Keratinocyte (primary cell): ENCODE results near the gene BBS9. TPM values are rescaled to one million over a fixed set of nuclear protein-coding genes. Genes with fewer than 3 reads are reported as not detected.

ENCODE experiments used
- DNase-seq: peaks from one replicate; pipeline ENCODE4 v3.0.0-alpha.2; 2011; ENCODE audit warnings: low read depth, missing footprints, low spot score
- FAIRE-seq: peaks from 2 replicates; lab custom pipeline; 2011; peaks lifted over from hg19 to GRCh38; lab: Jason Lieb, UNC
- H2AFZ ChIP-seq: 2 replicates; pipeline ENCODE4 v1.6.0; 2012; ENCODE audit warnings: low read length, control low read depth, inconsistent platforms; ENCODE audit not compliant: control insufficient read depth
- H3K27ac ChIP-seq: 2 replicates; pipeline ENCODE4 v1.5.1; 2011; ENCODE audit warnings: low read length; ENCODE audit not compliant: control insufficient read depth, insufficient read depth
- H3K27me3 ChIP-seq: 3 replicates; pipeline ENCODE4 v1.6.0; 2011; ENCODE audit warnings: low read length; ENCODE audit not compliant: control insufficient read depth, insufficient read depth; ENCODE audit errors: extremely low read depth
- H3K36me3 ChIP-seq, 2 experiments: 2 replicates in 1 of 2; 3 replicates in 1 of 2; pipeline ENCODE4 v1.5.1; 2011; ENCODE audit warnings: low read length in 2 of 2, mild to moderate bottlenecking in 1 of 2; ENCODE audit not compliant: control insufficient read depth in 2 of 2, insufficient read depth in 2 of 2; ENCODE audit errors: extremely low read depth in 1 of 2
- H3K4me1 ChIP-seq: 3 replicates; pipeline ENCODE4 v1.5.1; 2011; ENCODE audit warnings: low read length; ENCODE audit not compliant: control insufficient read depth, insufficient read depth; ENCODE audit errors: extremely low read depth
- H3K4me2 ChIP-seq: 3 replicates; pipeline ENCODE4 v1.6.0; 2011; ENCODE audit warnings: low read depth, low read length; ENCODE audit not compliant: control insufficient read depth, insufficient read depth; ENCODE audit errors: extremely low read depth
- H3K4me3 ChIP-seq, 3 experiments: fragments of 200-600 bp in 1 of 3; sonication (generic) in 1 of 3; 2 replicates in 2 of 3; 3 replicates in 1 of 3; pipeline ENCODE4 v1.5.1; 2011 to 2016; ENCODE audit warnings: low read length in 3 of 3, mild to moderate bottlenecking in 3 of 3, control low read depth in 2 of 3, inconsistent platforms in 1 of 3, low read depth in 1 of 3, mixed read lengths in 1 of 3, mixed run types in 1 of 3, moderate library complexity in 1 of 3; ENCODE audit not compliant: control insufficient read depth in 2 of 3, insufficient read depth in 2 of 3; ENCODE audit errors: extremely low read depth in 1 of 3
- H3K79me2 ChIP-seq: 2 replicates; pipeline ENCODE4 v1.6.0; 2012; ENCODE audit warnings: low read length; ENCODE audit not compliant: control insufficient read depth, insufficient read depth
- H3K9ac ChIP-seq: 3 replicates; pipeline ENCODE4 v1.6.0; 2011; ENCODE audit warnings: low read length; ENCODE audit not compliant: control insufficient read depth, insufficient read depth; ENCODE audit errors: extremely low read depth
- H3K9me1 ChIP-seq: 3 replicates; pipeline ENCODE4 v1.6.0; 2011; ENCODE audit warnings: low read length; ENCODE audit not compliant: control insufficient read depth, insufficient read depth; ENCODE audit errors: extremely low read depth
- H3K9me3 ChIP-seq: 2 replicates; pipeline ENCODE4 v1.5.1; 2012; ENCODE audit warnings: low read depth, low read length; ENCODE audit not compliant: control insufficient read depth
- H4K20me1 ChIP-seq: 3 replicates; pipeline ENCODE4 v1.6.0; 2011; ENCODE audit warnings: low read length; ENCODE audit not compliant: control insufficient read depth, insufficient read depth; ENCODE audit errors: extremely low read depth
- EZH2 ChIP-seq: IDR thresholded peaks from one replicate; pipeline ENCODE4 v1.6.1; 2012; ENCODE audit warnings: inconsistent platforms, mild to moderate bottlenecking, low read length, moderate library complexity
- dilution Hi-C: fragments of 300-500 bp; cut with MboI; formaldehyde crosslinking; loops from one replicate; pipeline ENCODE4 v1.7.0; 2020; ENCODE audit warnings: low sequenced_read_pairs; ENCODE audit not compliant: extremely low pct_ligation_motif_present
- polyA plus RNA-seq, 5 experiments: library from polyadenylated mRNA; depleted of rRNA in 3 of 5; stranded (reverse) in 3 of 5; stranded (forward) in 1 of 5; unstranded in 1 of 5; fragments of >200 nt; gene quantifications; 1 replicate in 1 of 5; 2 replicates in 3 of 5; 3 replicates in 1 of 5; pipeline versions ENCODE4 v1.2.1 to v1.2.3, GENCODE V29; 2011 to 2012; ENCODE audit warnings: missing spikeins in 2 of 5, low read depth in 1 of 5, low replicate concordance in 1 of 5
- TF ChIP-seq, protein P1 (sequence below), 3 experiments: IDR thresholded peaks in 1 of 3; conservative IDR thresholded peaks in 1 of 3; optimal IDR thresholded peaks in 1 of 3; 2 replicates in 2 of 3; 3 replicates in 1 of 3; pipeline versions ENCODE3 to v1.5.1; 2011; ENCODE audit warnings: low read length in 3 of 3, mild to moderate bottlenecking in 3 of 3, moderate library complexity in 2 of 3, control low read depth in 1 of 3, inconsistent platforms in 1 of 3; ENCODE audit not compliant: insufficient read depth in 2 of 3; ENCODE audit errors: extremely low read depth in 1 of 3

Gene BBS9
- polyA plus RNA-seq, 1 donor (not counting 4 experiments of a cell fraction or from before 2014, with no cell fraction given), result 7.6 TPM

DNA sequence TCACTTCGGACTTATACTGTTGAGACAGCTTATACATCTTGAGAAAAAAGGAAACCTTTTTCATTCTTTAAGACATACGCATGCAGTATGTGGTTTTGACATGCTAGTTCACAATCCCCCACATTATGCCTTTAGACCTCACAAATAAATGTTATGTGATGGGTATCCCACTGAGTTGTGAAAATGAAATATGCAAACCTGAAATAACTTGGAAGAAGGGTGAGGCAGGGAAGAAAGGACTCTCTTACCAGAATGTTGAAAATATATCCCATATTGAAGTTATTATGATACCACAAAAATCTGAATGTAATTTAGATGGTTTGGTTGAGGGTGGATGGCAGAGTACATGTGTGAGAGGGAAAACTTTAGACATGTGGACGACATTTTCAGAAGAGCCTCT is 379.8 kb downstream of the BBS9 start:
- H3K27ac ChIP-seq, result no peak overlapping the region
- no peaks in the 10 kb centered on the region for H3K9me1 ChIP-seq
- no peak overlapping the region for H3K9ac ChIP-seq
- no peaks in the 10 kb centered on the region for H3K79me2 ChIP-seq
- no peak overlapping the region for H3K4me3 ChIP-seq
- FAIRE-seq (no peak), DNase-seq (no peak)
- no peaks in the 10 kb centered on the region for H4K20me1 ChIP-seq
- TF ChIP-seq, protein P1, sequence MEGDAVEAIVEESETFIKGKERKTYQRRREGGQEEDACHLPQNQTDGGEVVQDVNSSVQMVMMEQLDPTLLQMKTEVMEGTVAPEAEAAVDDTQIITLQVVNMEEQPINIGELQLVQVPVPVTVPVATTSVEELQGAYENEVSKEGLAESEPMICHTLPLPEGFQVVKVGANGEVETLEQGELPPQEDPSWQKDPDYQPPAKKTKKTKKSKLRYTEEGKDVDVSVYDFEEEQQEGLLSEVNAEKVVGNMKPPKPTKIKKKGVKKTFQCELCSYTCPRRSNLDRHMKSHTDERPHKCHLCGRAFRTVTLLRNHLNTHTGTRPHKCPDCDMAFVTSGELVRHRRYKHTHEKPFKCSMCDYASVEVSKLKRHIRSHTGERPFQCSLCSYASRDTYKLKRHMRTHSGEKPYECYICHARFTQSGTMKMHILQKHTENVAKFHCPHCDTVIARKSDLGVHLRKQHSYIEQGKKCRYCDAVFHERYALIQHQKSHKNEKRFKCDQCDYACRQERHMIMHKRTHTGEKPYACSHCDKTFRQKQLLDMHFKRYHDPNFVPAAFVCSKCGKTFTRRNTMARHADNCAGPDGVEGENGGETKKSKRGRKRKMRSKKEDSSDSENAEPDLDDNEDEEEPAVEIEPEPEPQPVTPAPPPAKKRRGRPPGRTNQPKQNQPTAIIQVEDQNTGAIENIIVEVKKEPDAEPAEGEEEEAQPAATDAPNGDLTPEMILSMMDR (optimal IDR thresholded peaks at IDR 0.05 in 1 of 3, IDR thresholded peaks at IDR 0.05 in 1 of 3, conservative IDR thresholded peaks at IDR 0.05 in 1 of 3; ENCODE audit: extremely low read depth in 1 of 3, insufficient read depth in 2 of 3, low read length in 3 of 3), result no peak
- TF ChIP-seq EZH2, result no peak
- no peaks in the 10 kb centered on the region for H3K9me3 ChIP-seq
- H3K36me3 ChIP-seq, result no peaks in the 10 kb centered on the region
- H3K27me3 ChIP-seq, result no peaks in the 10 kb centered on the region
- H3K4me1 ChIP-seq, result no peaks in the 10 kb centered on the region
- H2AFZ ChIP-seq, result no peak overlapping the region
- H3K4me2 ChIP-seq, result no peak overlapping the region
- dilution Hi-C loops, result no loop called here

DNA sequence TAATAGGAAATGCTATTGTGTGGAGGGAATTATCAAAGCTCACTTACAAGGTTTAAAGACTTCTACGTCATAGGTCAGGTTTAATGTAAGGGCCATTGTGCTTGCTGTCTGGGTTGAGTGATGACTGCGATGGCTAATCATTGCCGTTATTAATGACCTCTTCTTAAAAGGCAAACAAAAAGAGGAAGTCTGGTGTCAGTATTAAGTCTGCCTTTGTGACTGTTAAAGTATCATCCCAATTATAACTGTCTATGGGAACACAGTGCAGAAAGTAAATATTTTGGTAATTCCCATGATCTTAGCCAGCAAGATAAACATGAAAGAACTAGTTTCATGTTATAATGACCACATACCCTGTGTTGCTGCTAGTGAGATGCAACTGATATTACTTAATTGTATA is 382.4 kb downstream of the BBS9 start:
- Histone ChIP-seq H3K27ac (no peak overlapping the region), H3K36me3 (no peaks in the 10 kb centered on the region), H3K79me2 (no peaks in the 10 kb centered on the region), H4K20me1 (no peaks in the 10 kb centered on the region), H3K9ac (no peak overlapping the region), H3K27me3 (no peaks in the 10 kb centered on the region), H2AFZ (no peak overlapping the region), H3K4me2 (no peak overlapping the region), H3K9me1 (no peaks in the 10 kb centered on the region), H3K4me3 (no peak overlapping the region), H3K4me1 (no peaks in the 10 kb centered on the region), H3K9me3 (no peaks in the 10 kb centered on the region)
- dilution Hi-C loops, result no loop called here
- TF ChIP-seq, protein P1 (optimal IDR thresholded peaks at IDR 0.05 in 1 of 3, IDR thresholded peaks at IDR 0.05 in 1 of 3, conservative IDR thresholded peaks at IDR 0.05 in 1 of 3; ENCODE audit: extremely low read depth in 1 of 3, insufficient read depth in 2 of 3, low read length in 3 of 3), result no peak
- TF ChIP-seq EZH2, result no peak
- DNase-seq (no peak), FAIRE-seq (no peak)
